Measurements from ENCODE around the gene LRRC4C.
"Not testable (repeated sequence)": the region's sequence is repeated elsewhere in the genome, so short reads cannot be mapped to it uniquely, and the experiment has no call there.

LRRC4C gene

DNA sequence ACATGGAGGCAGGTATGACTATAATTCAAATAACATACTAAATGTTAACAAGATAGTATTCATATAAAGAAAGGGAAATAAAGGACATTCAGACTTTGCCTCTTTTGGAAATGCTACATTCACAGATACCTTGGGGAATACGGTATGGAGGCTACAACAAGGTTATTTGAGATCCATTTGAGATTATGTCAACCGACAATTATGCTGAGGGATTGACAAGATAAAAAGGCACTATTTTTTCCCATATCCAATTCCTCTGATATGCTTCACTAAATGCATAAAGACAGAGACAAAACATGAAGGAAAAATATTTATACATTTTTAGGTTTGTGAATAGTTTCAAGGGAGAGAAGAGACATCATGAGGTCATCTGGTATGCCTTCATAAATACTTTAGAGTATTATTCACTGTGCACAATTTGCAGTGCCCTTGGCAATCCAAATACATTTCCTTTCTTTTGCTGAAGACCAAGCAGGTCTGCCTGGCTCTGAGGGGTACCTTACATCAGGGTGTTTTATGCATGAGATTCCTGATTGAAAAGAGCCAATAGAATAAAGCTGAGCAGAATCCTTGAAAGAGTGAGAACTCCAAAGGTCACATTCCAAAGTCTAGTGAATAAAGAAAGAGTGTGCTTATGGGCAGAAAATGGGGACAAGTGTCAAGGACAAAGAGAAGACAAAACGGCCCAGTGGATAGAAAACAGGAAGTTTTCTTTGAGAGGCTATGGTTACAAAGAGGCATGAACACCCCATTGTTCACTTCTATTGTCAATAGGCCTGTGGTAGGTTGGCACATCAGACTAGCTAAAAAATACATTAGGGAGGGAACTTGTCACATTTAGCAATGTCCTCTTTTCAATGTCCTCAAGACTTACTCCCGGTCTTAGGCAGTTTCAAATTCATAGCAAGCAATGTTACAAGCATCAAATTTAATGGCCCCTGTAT is 455.8 kb downstream of the LRRC4C start:
- no peak for FAIRE-seq

DNA sequence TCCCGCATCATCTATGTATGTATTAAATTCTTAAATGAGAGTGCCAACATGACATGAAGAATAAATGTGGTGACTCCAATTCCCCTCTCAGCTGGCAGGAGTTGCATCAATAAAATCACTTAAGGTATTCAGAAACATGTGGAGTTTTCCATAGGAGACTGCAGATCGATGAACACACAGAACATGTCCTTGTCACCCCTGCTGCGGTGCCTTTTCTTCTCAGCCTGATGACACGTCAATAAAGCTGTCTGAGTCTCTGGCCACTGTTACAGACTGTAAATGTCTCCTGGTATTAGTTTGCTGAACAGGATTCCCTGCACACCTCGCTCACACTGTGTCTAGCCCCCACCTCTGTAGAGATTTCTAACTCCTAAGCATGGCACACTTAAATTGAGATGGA is 460.5 kb downstream of the LRRC4C start:
- FAIRE-seq = no peak

DNA sequence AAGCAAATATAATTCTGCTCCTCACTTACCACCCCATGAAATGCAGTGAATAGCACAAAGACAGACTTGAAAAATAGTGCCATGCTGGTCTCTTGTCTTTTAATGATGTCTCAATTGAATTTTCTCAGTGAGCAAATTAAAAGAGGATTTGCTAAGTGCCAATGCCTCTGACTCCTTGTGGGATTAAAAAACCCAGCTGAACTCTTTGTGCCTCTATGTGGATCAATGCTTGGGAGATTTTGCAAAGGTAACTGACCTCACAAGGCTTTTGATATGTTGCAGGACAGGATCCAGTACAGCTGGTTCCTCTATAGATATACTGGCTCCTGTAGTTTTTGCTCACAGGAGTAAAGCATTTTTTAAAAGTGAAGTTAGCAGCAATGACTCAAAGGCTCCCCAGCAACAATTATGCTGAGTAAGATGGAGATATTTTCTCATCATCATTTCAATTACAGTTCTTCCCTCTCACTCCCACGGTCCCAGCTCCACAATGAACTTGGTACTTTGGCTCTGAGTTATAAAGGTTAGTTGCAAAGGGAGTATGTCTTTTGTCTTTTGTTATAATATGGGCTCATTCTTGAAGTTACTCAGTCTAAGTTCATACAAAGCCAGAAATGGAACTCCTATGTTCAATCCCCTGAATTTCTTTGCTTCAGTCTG is 471.5 kb downstream of the LRRC4C start:
- no peak for FAIRE-seq

GRCh38 chr11:40986320-40986719 is 473.1 kb downstream of the LRRC4C start:
- FAIRE-seq = no peak

GRCh38 chr11:40975076-40975475 is 484.4 kb downstream of the LRRC4C start:
- no peak for FAIRE-seq

DNA sequence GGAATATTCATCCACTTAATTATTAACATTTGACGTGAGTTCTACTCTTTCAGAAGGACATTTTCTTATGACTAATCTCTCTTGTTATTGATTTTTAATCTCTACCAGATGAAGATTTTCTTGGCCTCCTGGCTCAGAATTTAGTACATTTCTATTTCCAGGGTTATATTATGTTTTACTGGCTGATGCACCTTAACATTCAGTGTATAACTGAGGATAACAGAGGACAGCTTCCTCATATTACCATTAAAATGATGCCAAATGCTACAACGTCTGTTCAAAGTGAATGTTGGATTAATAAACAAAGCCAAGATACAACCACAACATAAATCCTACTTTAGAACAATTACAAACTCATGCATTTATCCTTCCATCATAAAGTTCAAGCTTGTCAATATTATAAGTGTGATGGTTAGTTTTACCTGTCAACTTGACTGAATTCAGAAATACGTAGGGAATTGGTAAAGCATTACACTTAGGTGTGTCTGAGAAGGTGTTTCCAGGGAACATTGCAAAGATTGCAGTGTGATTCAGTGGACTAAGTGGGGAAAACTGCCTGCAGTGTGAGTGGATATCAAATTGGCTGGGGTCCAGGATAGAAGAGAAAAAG is 485.2 kb downstream of the LRRC4C start:
- FAIRE-seq = no peak

- FAIRE-seq = no peak
These were observed 500.7 kb downstream of the LRRC4C start for GRCh38 chr11:40958707-40959106.

- FAIRE-seq = no peak
These were observed 507.0 kb downstream of the LRRC4C start for GRCh38 chr11:40952479-40952878.

GRCh38 chr11:40938002-40938401 is 521.5 kb downstream of the LRRC4C start:
- FAIRE-seq = no peak

DNA sequence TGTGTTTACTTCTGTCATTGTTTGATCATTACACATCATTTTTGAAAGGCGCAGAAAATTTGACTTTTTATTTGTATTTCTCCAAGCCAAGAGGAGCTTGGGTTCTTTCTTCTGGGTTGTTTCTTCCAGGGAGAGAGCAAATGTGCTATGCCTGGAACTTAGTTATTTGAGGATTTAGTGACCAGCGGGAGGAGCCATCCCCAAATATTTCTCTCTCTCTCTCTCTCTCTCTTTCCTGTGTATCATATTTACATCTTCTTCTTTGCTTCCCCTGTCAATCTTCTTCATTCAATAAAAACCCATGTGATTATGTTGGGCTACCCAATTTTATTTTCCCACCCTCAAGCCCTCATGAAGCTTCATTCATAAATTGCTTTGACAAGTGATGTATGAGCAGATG is 534.5 kb downstream of the LRRC4C start:
- FAIRE-seq = no peak

- no peak for FAIRE-seq
These were observed 538.2 kb downstream of the LRRC4C start for GRCh38 chr11:40921246-40921645.

GRCh38 chr11:40910774-40911173 is 548.7 kb downstream of the LRRC4C start:
- FAIRE-seq = not testable (repeated sequence)

DNA sequence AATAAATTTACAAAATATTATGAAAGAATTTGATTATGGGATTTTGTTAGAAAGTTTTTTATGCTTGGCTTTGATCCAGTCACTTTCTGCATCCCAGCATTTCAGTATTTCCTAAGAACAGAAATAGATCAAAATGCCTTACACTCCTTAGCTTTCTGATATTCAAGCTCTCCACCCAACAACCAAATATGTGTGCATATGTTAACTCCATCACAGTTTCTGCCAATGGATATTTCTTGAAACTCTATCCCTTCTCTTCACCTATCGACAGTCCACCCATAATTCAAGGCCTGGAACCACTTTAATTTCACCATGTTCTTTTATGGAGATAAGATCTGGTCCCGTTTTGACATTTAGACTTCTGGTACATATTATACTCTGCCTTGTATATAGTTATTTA is 565.0 kb downstream of the LRRC4C start:
- no peak for FAIRE-seq

DNA sequence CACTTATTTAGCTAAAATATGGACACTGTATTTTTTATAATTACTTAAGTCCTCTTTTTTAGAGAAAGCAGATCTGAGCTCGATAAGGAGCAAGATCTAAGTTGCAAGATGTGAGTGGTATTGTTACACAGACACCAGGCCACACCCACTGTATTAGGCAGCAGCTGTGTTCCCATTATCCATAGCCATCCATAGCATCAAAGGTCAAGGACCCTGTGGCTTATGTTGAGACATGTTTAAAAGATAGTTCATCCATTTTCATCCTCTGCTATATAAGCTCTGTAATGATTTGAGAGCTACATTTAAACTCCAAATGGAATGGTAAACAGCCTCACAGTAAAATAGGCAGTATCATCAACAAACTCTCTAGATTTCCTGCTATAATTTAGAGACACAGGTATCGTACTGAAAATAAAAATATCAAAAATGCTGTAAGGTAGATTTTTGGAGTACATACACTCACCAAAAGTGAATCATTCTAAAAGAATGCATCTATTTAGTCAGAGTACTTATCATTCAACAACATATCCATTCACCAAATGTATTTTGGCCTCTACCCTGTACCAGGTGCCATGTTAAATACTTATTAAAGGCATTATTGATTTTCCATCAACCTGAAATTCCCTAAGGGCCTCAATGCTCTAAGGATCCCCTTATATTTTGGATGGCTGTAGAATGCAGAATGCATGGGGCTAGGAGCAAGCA is 574.0 kb downstream of the LRRC4C start:
- no peak for FAIRE-seq

GRCh38 chr11:40882301-40882700 is 577.2 kb downstream of the LRRC4C start:
- FAIRE-seq = no peak

GRCh38 chr11:40879911-40880310 is 579.5 kb downstream of the LRRC4C start:
- no peak for FAIRE-seq

DNA sequence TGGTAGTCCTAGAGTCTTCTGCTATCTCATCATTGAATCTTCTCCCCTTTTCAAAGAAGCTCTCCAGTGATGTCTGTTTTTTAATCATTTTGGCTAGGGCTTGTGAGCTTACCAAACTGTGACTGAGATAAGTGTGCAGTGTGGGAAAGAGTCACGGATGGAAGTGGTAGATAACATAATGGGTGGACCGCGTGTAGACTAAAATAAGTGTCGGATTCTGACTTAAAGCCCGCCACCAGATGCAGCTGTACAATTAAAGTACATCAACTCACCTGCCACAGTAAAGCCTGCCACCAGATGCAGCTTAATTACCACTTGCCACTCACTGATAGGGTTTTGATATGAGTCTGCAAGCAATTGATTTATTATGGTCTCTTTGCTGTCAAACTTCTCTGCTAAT is 581.5 kb downstream of the LRRC4C start:
- FAIRE-seq = no peak

DNA sequence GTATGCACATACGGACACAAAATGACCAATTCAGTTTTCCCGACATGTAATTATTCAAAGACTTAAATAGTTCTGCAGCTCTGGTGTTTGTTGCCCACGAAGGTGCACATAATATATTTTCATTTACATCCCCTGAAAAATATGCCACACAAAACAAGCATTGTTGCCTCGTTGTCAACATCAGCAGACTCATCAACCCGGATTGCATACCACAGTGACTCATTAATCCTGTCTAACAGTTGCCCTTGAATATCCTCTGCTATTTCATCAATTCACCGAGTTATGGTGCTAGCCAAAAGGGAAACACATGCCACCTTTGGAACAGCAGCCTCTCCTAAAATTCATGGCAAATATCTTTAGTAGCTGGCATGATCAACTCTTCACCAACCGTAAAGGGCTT is 582.2 kb downstream of the LRRC4C start:
- no peak for FAIRE-seq

DNA sequence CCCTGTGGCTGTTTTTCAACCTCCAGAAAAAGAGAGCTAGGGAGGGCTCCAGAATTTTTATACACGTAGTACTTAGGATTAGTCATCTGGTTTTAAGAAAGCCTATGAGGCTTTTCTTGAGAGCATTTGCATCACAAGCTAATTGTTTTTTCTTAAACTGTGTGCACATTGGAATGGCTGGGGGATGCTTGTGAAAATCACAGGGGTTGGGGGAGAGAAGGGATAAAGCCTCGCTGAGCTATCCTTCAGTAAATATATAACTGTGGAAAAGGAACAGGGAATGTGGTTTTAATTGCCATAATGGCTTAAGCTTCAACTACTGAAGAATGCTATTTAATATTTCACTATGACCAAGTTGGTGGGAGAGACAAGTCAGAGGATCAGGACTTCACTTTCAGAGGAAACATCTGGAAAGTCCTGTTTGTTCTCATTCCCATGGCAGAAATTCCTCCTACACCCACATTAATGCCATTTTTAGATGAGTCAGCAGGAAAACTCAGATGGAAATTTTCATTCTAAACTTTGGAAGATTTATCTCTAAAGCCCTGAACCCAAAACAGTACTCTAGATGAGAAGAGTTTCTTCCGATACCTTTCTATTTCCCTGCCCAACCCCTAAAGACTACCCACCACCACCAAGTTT is 591.3 kb downstream of the LRRC4C start:
- no peak for FAIRE-seq

- not testable (repeated sequence) for FAIRE-seq
These were observed 601.7 kb downstream of the LRRC4C start for GRCh38 chr11:40857754-40858153.

GRCh38 chr11:40842750-40843339 is 616.6 kb downstream of the LRRC4C start:
- no peak for FAIRE-seq

GRCh38 chr11:40841231-40841630 is 618.2 kb downstream of the LRRC4C start:
- FAIRE-seq = no peak
